K562 (cell line): ENCODE measurements around the gene KCNAB1. TPM values are rescaled to one million over a fixed set of nuclear protein-coding genes. Genes with fewer than 3 reads are reported as not detected.

Experiments
- CTCFL ChIP-seq: IDR thresholded peaks from 2 replicates; pipeline ENCODE4 v1.6.1; 2011; ENCODE audit warnings: borderline replicate concordance, low read depth, mild to moderate bottlenecking, moderate library complexity, low read length; ENCODE audit not compliant: insufficient read depth, poor library complexity, severe bottlenecking
- TCF3 ChIP-seq: sonication (generic); formaldehyde crosslinking; IDR thresholded peaks from 2 replicates; pipeline ENCODE4 v1.4.0; 2020; ENCODE audit warnings: mild to moderate bottlenecking, missing genetic modification reagents
- polyA plus RNA-seq, 8 experiments: library from polyadenylated mRNA; depleted of rRNA in 4 of 8; stranded (reverse) in 5 of 8; unstranded in 3 of 8; fragments of >200 nt; fragmentation: Nextera tagmentation in 2 of 8; fragmentation: Illumina TruSeq in 1 of 8; extraction: Ambion mirVana in 2 of 8; extraction: Trizol in 1 of 8; gene quantifications; 2 replicates each; pipeline versions ENCODE4 v1.2.1 to v1.2.3, GENCODE V29; 2011 to 2014; ENCODE audit warnings: inconsistent platforms in 1 of 8, missing spikeins in 1 of 8
- total RNA-seq, 7 experiments: library from RNA; depleted of rRNA in 6 of 7; stranded (reverse); fragments of >200 nt in 6 of 7; fragmentation: Illumina TruSeq in 2 of 7; extraction: Trizol in 2 of 7; gene quantifications; 2 replicates each; pipeline versions ENCODE4 v1.2.1 to v1.2.3, GENCODE V29; 2011 to 2021; ENCODE audit warnings: low replicate concordance in 1 of 7
- TF ChIP-seq, protein P1 (sequence below), 2 experiments: fragments of 450-650 bp in 1 of 2; sonication (generic) in 1 of 2; formaldehyde crosslinking in 1 of 2; IDR thresholded peaks; 2 replicates each; pipeline versions ENCODE4 v1.7.1 to v1.9.0; 2016 to 2022; ENCODE audit warnings: inconsistent platforms in 1 of 2, mild to moderate bottlenecking in 1 of 2, missing genetic modification reagents in 1 of 2
- TF ChIP-seq, protein P2 (sequence below), 3 experiments: fragments of 200-800 bp in 1 of 3; fragments of 250-450 bp in 1 of 3; fragments of 450-650 bp in 1 of 3; sonication (Bioruptor Pico) in 1 of 3; sonication (Bioruptor generic) in 1 of 3; formaldehyde crosslinking in 1 of 3; IDR thresholded peaks; 2 replicates each; pipeline versions ENCODE4 v1.6.1 to v1.8.0; 2016 to 2022; ENCODE audit warnings: mild to moderate bottlenecking in 2 of 3, missing genetic modification characterization in 2 of 3, missing compliant biosample characterization in 1 of 3, moderate library complexity in 1 of 3

Gene KCNAB1
- total and polyA plus RNA-seq, 9 of the 15 experiments (the other 6 are each of a cell fraction or from before 2014, with no cell fraction given): 0.14 to 1.2 (median 0.51) TPM

GRCh38 chr3:156341831-156342416, 221.5 kb downstream of the KCNAB1 start (continued):
- TF ChIP-seq, protein P1, sequence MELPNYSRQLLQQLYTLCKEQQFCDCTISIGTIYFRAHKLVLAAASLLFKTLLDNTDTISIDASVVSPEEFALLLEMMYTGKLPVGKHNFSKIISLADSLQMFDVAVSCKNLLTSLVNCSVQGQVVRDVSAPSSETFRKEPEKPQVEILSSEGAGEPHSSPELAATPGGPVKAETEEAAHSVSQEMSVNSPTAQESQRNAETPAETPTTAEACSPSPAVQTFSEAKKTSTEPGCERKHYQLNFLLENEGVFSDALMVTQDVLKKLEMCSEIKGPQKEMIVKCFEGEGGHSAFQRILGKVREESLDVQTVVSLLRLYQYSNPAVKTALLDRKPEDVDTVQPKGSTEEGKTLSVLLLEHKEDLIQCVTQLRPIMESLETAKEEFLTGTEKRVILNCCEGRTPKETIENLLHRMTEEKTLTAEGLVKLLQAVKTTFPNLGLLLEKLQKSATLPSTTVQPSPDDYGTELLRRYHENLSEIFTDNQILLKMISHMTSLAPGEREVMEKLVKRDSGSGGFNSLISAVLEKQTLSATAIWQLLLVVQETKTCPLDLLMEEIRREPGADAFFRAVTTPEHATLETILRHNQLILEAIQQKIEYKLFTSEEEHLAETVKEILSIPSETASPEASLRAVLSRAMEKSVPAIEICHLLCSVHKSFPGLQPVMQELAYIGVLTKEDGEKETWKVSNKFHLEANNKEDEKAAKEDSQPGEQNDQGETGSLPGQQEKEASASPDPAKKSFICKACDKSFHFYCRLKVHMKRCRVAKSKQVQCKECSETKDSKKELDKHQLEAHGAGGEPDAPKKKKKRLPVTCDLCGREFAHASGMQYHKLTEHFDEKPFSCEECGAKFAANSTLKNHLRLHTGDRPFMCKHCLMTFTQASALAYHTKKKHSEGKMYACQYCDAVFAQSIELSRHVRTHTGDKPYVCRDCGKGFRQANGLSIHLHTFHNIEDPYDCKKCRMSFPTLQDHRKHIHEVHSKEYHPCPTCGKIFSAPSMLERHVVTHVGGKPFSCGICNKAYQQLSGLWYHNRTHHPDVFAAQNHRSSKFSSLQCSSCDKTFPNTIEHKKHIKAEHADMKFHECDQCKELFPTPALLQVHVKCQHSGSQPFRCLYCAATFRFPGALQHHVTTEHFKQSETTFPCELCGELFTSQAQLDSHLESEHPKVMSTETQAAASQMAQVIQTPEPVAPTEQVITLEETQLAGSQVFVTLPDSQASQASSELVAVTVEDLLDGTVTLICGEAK (IDR thresholded peaks at IDR 0.05): no peak
- TF ChIP-seq, protein P1 (CRISPR knock-in tag; IDR thresholded peaks at IDR 0.05): no peak
- TF ChIP-seq, protein P2, sequence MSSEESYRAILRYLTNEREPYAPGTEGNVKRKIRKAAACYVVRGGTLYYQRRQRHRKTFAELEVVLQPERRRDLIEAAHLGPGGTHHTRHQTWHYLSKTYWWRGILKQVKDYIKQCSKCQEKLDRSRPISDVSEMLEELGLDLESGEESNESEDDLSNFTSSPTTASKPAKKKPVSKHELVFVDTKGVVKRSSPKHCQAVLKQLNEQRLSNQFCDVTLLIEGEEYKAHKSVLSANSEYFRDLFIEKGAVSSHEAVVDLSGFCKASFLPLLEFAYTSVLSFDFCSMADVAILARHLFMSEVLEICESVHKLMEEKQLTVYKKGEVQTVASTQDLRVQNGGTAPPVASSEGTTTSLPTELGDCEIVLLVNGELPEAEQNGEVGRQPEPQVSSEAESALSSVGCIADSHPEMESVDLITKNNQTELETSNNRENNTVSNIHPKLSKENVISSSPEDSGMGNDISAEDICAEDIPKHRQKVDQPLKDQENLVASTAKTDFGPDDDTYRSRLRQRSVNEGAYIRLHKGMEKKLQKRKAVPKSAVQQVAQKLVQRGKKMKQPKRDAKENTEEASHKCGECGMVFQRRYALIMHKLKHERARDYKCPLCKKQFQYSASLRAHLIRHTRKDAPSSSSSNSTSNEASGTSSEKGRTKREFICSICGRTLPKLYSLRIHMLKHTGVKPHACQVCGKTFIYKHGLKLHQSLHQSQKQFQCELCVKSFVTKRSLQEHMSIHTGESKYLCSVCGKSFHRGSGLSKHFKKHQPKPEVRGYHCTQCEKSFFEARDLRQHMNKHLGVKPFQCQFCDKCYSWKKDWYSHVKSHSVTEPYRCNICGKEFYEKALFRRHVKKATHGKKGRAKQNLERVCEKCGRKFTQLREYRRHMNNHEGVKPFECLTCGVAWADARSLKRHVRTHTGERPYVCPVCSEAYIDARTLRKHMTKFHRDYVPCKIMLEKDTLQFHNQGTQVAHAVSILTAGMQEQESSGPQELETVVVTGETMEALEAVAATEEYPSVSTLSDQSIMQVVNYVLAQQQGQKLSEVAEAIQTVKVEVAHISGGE (CRISPR knock-in tag; IDR thresholded peaks at IDR 0.05): no peak
- TF ChIP-seq CTCFL (no peak), TCF3 (no peak)
